H54 (cell line): ENCODE results near the gene NR2C2AP.

Experiments
- DNase-seq: peaks from one replicate; pipeline ENCODE4 v3.0.0; 2011; ENCODE audit warnings: low spot score, mixed read lengths; ENCODE audit not compliant: insufficient read length
- FAIRE-seq: peaks from 3 replicates; lab custom pipeline; 2011; peaks lifted over from hg19 to GRCh38; lab: Jason Lieb, UNC
- POLR2A ChIP-seq: IDR thresholded peaks from 2 replicates; pipeline ENCODE4 v1.6.1; 2011; ENCODE audit warnings: low read depth, mild to moderate bottlenecking, low read length

The NR2C2AP gene

GRCh38 chr19:19203012-19203856 lies at the start of gene NR2C2AP:
Gene NR2C2AP (minus strand): TSS chr19:19203414. CDS start chr19:19203060, 354 bp downstream.
- peak; percentile 23; the same call in 1 of the 2 replicates for TF ChIP-seq POLR2A
- FAIRE-seq (no peak), DNase-seq (peak; percentile 97)

GRCh38 chr19:19250196-19250801 lies 47.1 kb upstream of the NR2C2AP start:
- FAIRE-seq = no peak
- DNase-seq = no peak
- TF ChIP-seq POLR2A = no peak

- no peak for DNase-seq
- FAIRE-seq = no peak
- no peak for TF ChIP-seq POLR2A
These were observed 37.3 kb upstream of the NR2C2AP start for GRCh38 chr19:19240476-19240875.

- DNase-seq (no peak), FAIRE-seq (no peak)
- no peak for TF ChIP-seq POLR2A
These were observed 36.5 kb upstream of the NR2C2AP start for GRCh38 chr19:19239675-19240074.

GRCh38 chr19:19238126-19238894 lies 35.1 kb upstream of the NR2C2AP start:
- DNase-seq (no peak), FAIRE-seq (no peak)
- TF ChIP-seq POLR2A = no peak

- no peak for TF ChIP-seq POLR2A
- DNase-seq = no peak
- no peak for FAIRE-seq
These were observed 33.0 kb upstream of the NR2C2AP start for GRCh38 chr19:19236173-19236572.

- DNase-seq (no peak), FAIRE-seq (no peak)
- TF ChIP-seq POLR2A = no peak
These were observed 31.1 kb upstream of the NR2C2AP start for GRCh38 chr19:19234220-19234816.

GRCh38 chr19:19232261-19232721 lies 29.1 kb upstream of the NR2C2AP start:
- no peak for FAIRE-seq
- DNase-seq = no peak
- TF ChIP-seq POLR2A = no peak

GRCh38 chr19:19230999-19231398 lies 27.8 kb upstream of the NR2C2AP start:
- no peak for DNase-seq
- TF ChIP-seq POLR2A = no peak
- FAIRE-seq = no peak

GRCh38 chr19:19229701-19230100 lies 26.5 kb upstream of the NR2C2AP start:
- no peak for DNase-seq
- no peak for TF ChIP-seq POLR2A
- FAIRE-seq = no peak

- FAIRE-seq = no peak
- TF ChIP-seq POLR2A = no peak
- DNase-seq = no peak
These were observed 24.0 kb upstream of the NR2C2AP start for GRCh38 chr19:19227217-19227616.

GRCh38 chr19:19226663-19227062 lies 23.4 kb upstream of the NR2C2AP start:
- FAIRE-seq (no peak), DNase-seq (no peak)
- TF ChIP-seq POLR2A = no peak

GRCh38 chr19:19226204-19226603 lies 23.0 kb upstream of the NR2C2AP start:
- no peak for TF ChIP-seq POLR2A
- no peak for DNase-seq
- FAIRE-seq = no peak

- no peak for TF ChIP-seq POLR2A
- no peak for FAIRE-seq
- DNase-seq = no peak
These were observed 21.8 kb upstream of the NR2C2AP start for GRCh38 chr19:19224852-19225494.
